ENCODE measurements around the gene DENND4C.

DNA sequence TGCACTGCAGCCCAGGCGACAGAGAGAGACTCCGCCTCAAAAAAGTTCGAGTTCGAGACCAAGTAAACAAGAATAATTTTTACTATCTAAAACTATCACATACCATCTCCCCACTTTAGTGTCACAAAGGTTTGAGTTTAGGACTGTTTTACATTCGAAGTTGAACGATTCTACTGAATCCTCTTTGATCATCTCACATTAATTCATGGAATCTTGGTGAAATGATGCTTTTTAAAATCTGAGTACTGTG, 150.3 kb downstream of the DENND4C start:
- TF ChIP-seq CTCF (conservative IDR thresholded peaks at IDR 0.05; ENCODE audit: low read length), result no peak
- no peak for TF ChIP-seq EZH2phosphoT487 (IDR thresholded peaks at IDR 0.05; ENCODE audit: borderline replicate concordance, low read depth, low read length)
